DMS53 (cell line): Measurements from ENCODE around the gene TTLL11.
"Not testable (repeated sequence)": the region's sequence is repeated elsewhere in the genome, so short reads cannot be mapped to it uniquely, and the experiment has no call there.

Source experiments
- DNase-seq: peaks from one replicate; lab custom pipeline; 2025; lab: John Stamatoyannopoulos, UW

TTLL11 gene

GRCh38 chr9:121813519-121814210 is 279.4 kb downstream of the TTLL11 start:
- DNase-seq, result no peak

DNA sequence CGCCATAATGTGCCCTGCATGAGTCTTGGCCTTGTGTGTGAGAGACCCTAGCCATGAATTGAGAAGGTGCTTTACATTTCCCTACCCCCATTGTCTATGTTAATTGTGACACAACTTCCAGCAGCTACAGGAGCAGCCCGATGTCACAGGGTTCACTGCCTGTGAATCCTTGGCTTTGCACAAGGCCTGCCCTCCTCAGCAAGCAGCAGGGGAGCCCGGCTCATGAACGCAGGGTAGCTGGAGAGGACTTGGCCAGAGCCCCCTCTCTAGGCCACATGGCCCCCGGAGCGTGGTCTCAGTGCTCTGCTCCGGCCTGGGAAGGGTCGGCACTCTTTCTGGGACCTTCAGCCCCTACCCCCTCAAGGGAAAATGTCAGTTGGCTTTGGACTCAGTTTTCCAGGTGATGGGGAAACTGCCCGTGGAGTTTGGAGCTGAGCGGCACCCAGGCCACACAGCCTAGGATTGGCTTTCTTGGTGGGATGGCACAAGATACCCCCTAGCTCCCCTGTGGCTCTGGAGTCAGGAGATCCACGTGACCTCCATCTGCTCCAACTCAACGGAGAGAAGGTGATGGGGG is 280.9 kb downstream of the TTLL11 start:
- DNase-seq, result no peak

DNA sequence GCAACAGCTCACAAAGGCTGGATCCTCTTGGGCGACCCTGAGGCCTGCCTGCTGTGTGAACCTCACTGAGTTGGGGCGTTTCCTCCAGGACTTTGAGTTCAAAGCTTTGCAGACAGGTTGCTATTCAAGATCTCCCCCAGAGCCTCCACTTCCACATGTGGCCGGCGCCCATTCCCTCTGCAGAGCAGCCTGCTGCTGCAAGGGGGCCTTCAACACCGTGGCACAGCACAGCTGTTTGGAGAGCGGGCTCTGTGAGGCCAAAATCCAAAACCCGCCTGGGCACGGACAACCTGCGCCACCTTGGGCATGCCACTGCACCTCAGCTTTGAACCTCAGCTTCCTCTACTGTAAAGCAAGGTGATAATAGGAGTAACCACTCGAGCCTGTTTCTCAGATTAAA is 281.4 kb downstream of the TTLL11 start:
- DNase-seq, result no peak

GRCh38 chr9:121811140-121811539 is 282.0 kb downstream of the TTLL11 start:
- no peak for DNase-seq

- no peak for DNase-seq
Observed at GRCh38 chr9:121810489-121810888, 282.6 kb downstream of the TTLL11 start.

GRCh38 chr9:121809356-121810050 is 283.6 kb downstream of the TTLL11 start:
- DNase-seq, result no peak

DNA sequence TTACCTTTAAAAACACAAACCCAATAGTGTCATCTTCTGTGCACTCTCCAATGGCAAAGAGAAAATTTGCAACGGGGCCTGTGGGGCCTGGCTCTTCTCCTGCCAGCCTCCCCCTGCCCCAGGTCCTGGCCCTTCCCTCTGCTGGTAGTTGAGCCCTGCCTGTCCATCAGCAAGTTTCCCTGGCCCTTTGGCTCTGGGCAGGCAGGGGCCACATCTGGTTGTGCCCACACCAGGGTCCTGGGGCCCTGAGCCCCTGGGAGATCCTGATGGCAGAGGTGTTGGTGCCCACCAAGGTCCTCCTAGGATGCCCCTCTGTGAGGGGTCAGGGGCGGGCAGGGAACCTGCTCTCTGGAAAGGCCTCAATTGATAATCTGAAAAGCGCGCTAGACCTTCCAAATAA is 284.3 kb downstream of the TTLL11 start:
- DNase-seq, result no peak

- DNase-seq, result no peak
Observed at GRCh38 chr9:121807823-121808278, 285.3 kb downstream of the TTLL11 start.

- no peak for DNase-seq
Observed at GRCh38 chr9:121807069-121807822, 285.9 kb downstream of the TTLL11 start.

DNA sequence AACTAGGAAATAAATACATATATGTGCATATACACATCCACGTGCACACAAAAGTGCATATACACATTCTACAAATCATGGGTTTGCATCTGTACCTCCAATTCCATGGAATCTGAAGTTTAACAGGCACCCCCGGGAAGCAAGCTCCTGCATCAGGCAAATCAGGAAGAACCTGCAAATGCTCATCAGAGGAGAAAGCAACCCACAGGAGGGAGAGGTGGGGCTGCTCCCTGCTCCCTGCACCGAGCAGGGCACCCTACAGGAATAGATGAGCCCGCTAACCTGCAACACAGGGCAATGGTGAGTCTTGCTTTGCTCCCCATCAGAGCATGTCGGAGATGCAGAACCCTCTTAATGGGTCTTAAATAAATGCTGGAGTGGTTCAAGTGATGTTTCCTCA is 290.4 kb downstream of the TTLL11 start:
- no peak for DNase-seq

DNA sequence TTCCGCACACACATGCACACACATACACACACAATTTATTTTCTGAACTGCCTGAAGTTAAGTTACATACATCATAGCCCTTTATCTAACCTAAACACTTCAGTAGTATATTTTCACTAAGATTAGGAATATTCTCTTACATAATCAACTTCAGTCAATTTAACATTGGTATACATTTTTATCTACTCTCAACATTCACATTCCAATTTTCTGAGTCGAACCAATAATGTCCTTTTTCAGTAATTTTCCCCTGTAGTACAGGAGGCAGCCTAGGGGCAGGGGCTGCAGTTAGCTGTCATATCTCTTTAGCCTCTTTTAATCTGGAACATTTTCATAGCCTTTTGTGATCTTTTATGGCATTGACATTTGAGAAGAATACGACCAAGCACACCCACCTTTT is 291.5 kb downstream of the TTLL11 start:
- no peak for DNase-seq

DNA sequence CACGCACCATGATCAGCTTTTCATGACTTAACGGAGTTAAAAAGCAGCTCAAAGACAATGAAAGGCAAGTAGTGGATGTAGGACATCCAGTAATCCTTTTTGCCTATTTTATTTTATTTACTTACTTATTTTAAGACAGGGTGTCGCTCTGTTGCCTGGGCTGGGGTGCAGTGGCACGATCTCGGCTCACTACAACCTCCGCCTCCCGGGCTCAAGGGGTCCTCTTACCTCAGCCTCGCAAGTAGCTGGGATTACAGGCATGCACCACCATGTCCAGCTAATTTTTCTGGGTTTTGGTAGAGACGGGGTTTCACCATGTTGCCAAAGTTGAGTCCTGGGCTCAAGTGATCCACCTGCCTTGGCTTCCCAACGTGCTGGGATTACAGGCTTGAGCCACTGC is 292.7 kb downstream of the TTLL11 start:
- no peak for DNase-seq

- no peak for DNase-seq
Observed at GRCh38 chr9:121798941-121799340, 294.2 kb downstream of the TTLL11 start.

DNA sequence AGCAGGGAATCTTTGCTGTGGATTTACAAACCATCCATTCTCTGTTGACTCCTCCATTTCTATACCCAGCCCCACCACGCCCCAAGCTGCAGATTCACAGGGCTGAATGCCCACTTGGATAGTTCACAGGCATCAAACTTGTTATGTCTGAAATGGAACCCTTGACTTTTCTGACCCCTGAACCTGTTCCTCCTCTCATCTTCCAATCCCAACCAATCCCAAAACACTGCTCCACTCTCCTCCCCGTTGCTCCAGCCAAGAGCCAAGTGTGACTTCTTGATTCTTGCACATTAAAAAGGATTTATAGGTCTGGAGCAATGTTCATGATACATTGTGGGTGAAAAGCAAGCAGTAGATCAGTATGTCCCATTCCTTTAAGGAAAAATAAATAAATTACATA is 296.0 kb downstream of the TTLL11 start:
- DNase-seq, result no peak

DNA sequence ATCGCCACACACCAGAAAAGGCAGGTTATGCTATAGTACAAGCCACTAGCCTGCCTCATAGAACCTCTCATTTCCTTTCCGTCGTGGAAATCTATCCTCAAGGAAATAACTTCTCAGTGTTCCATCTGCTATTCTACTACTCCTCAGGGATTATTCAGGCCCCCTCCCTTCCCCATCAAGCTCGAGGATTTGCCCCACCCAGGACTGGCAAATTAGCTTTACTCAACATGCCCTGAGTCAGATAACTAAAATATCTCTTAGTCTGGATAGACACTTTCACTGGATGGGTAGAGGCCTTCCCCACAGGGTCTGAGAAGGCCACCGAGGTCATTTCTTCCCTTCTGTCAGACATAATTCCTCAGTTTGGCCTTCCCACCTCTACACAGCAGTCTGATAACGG is 298.8 kb downstream of the TTLL11 start:
- DNase-seq, result not testable (repeated sequence)

DNA sequence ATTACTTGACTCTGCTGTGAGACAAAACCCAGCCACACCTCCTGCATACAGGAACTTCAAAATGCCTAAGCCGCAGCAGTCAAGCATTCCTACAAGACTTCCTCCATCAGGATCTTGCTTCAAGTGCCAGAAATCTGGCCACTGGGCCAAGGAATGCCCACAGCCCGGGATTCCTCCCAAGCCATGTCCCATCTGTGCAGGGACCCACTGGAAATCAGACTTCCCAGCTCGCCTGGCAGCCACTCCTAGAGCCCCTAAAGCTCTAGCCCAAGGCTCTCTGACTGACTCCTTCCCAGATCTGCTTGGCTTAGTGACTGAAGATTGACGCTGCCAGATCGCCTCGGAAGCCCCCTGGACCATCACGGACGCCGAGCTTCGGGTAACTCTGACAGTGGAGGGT is 300.6 kb downstream of the TTLL11 start:
- not testable (repeated sequence) for DNase-seq

DNA sequence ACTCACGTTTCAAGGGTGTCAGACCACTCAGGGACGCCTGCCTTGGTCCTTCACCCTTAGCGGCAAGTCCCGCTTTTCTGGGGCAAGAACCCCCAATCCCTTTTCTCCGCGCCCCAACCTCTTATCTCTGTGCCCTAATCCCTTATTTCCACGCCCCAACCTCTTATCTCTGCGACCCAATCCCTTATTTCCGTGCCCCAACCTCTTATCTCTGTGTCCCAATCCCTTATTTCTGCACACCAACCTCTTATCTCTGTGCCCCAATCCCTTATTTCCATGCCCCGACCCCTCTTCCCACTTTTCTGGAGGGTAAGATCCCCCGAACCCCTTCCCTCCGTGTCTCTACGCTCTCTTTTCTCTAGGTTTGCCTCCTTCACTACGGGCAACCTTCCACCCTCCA is 302.3 kb downstream of the TTLL11 start:
- DNase-seq, result no peak

GRCh38 chr9:121788686-121789366 is 304.3 kb downstream of the TTLL11 start:
- no peak for DNase-seq

- no peak for DNase-seq
Observed at GRCh38 chr9:121786998-121787422, 306.1 kb downstream of the TTLL11 start.

GRCh38 chr9:121786543-121786948 is 306.6 kb downstream of the TTLL11 start:
- DNase-seq, result no peak

DNA sequence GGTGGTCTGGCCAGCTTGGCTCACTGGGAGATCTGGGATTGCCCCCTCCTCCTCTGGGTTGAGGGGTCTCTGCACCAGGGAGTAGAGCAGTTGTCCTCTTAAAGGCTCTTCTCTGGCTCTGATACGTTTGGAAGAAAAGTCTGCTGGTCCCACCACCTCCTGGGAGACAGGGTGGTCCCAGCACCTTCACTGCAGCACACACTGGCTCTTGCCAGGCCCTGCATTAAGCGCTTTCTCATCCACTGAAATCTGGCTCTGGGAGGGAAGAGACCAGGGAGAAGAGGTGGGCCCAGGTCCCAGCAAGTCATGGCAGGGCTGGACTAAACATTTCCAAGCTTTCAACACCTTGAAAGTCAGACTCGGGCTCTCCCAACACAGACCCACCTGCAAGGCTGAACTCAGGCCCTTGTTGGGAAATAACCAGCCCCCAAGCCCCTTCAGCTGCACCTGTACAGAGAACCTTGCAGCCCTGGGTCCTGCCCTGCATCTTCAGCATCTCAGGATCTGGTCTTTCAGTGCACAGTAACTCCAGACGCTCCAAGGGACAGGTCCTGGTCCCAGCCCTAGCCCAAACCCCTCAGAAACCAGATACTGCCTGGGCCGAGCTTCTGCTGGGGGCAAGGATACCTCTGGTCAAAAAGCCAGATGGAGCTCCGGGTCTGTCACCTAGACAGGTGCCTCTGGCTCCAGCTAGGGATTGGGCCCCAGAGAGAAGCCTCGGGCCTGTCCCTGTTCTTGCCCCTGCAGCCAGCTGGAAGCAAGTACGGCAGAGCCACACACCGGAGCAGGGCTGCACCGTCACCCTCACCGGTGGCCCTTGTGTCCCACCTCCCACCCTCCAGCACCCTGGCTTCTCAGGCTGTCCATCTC is 307.2 kb downstream of the TTLL11 start:
- no peak for DNase-seq
